Heart left ventricle (tissue), 13 donors: Measurements from ENCODE around the gene MAOA.
"Not testable (repeated sequence)": the region's sequence is repeated elsewhere in the genome, so short reads cannot be mapped to it uniquely, and the experiment has no call there.

ENCODE experiments used
- POLR2A ChIP-seq, 2 donors: fragments of 450-650 bp; IDR thresholded peaks; one replicate each; pipeline ENCODE4 v1.6.1; 2017; ENCODE audit warnings: antibody characterized with exemption in 2 of 2, mild to moderate bottlenecking in 2 of 2, moderate library complexity in 2 of 2
- TF ChIP-seq, protein P1 (sequence below), 12 donors: fragments of 200-600 bp; sonication (generic) in 4 of 12; IDR thresholded peaks; one replicate each; pipeline versions ENCODE4 v1.5.0 to v1.8.0; 2018 to 2022; ENCODE audit warnings: antibody characterized with exemption in 12 of 12, mild to moderate bottlenecking in 5 of 12
- donor health status: ischemic (EF 13 %, LVEDD 7.1; RV severe dilation, severe dysfunction).
- donor health status: DM: no; HTN: yes; CAD: no.
- donor health status: DM: no; HTN: no; CAD: no.
- donor health status: ischemic (EF 25% LVEDD 6.9; RV normal size, moderate dysfunction).
- donor health status: ischemic (EF 25% LVEDD 5.7; RV mildly dilated, moderate dysfunction).
- donor health status: ischemic (EF 35%, LVEDD 5.7; RV mildly dilated, moderate dysfunction).
- donor health status: nonischemic (EF 11% LVEDD 7.7; RV severe dilation, severe dysfunction).
- donor health status: DM: yes; HTN: yes; CAD: no.
- donor health status: PGD.
- donor health status: ischemic (EF 29% LVEDD 5.4; RV normal size, mild dysfunction).
- donor health status: nonischemic (EF 23%, LVEDD 6.1; RV moderate dilation, normal function).

DNA sequence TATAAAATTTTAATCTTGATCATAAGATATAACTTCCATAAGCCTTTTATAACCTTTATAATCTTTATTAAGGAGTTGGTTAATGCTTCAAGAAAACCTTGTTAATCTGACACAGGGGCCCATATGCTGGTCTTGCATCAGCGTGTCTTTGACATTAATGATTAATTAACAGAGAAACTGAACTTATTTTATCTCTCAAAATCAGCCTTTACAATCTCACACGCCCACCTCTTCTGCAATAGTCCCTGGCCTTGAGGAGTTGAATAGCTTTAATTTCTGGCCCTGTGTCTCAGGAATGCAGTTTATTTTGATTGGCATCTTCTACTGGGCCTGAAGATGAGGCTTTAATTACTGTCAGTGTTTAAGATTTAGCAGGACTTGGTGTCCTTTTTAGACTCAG, 36.2 kb upstream of the MAOA start:
- not testable (repeated sequence) for TF ChIP-seq POLR2A (IDR thresholded peaks at IDR 0.05)
- TF ChIP-seq, protein P1, sequence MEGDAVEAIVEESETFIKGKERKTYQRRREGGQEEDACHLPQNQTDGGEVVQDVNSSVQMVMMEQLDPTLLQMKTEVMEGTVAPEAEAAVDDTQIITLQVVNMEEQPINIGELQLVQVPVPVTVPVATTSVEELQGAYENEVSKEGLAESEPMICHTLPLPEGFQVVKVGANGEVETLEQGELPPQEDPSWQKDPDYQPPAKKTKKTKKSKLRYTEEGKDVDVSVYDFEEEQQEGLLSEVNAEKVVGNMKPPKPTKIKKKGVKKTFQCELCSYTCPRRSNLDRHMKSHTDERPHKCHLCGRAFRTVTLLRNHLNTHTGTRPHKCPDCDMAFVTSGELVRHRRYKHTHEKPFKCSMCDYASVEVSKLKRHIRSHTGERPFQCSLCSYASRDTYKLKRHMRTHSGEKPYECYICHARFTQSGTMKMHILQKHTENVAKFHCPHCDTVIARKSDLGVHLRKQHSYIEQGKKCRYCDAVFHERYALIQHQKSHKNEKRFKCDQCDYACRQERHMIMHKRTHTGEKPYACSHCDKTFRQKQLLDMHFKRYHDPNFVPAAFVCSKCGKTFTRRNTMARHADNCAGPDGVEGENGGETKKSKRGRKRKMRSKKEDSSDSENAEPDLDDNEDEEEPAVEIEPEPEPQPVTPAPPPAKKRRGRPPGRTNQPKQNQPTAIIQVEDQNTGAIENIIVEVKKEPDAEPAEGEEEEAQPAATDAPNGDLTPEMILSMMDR (IDR thresholded peaks at IDR 0.05): not testable (repeated sequence)
